ENCODE data around the gene GRAMD2A.

GRAMD2A gene

GRCh38 chr15:72167445-72167844 is 30.1 kb downstream of the GRAMD2A start:
- DNase-seq (ENCODE audit: low read depth), result no peak

GRCh38 chr15:72166716-72167417 is 30.7 kb downstream of the GRAMD2A start:
- DNase-seq (ENCODE audit: low read depth), result no peak

- DNase-seq (ENCODE audit: low read depth), result no peak
These were observed 33.9 kb downstream of the GRAMD2A start for GRCh38 chr15:72163719-72164118.

GRCh38 chr15:72162569-72162968 is 35.0 kb downstream of the GRAMD2A start:
- DNase-seq (ENCODE audit: low read depth), result no peak

GRCh38 chr15:72161361-72162132 is 36.0 kb downstream of the GRAMD2A start:
- DNase-seq (ENCODE audit: low read depth), result no peak

- no peak for DNase-seq (ENCODE audit: low read depth)
These were observed 36.8 kb downstream of the GRAMD2A start for GRCh38 chr15:72160696-72161245.

- DNase-seq (ENCODE audit: low read depth), result no peak
These were observed 40.7 kb downstream of the GRAMD2A start for GRCh38 chr15:72156928-72157327.

GRCh38 chr15:72155635-72156616 is 41.7 kb downstream of the GRAMD2A start:
- DNase-seq (ENCODE audit: low read depth), result peak; percentile 72

- DNase-seq (ENCODE audit: low read depth), result no peak
These were observed 42.5 kb downstream of the GRAMD2A start for GRCh38 chr15:72155003-72155621.

- DNase-seq (ENCODE audit: low read depth), result no peak
These were observed 43.3 kb downstream of the GRAMD2A start for GRCh38 chr15:72154316-72154715.

GRCh38 chr15:72153269-72154000 is 44.2 kb downstream of the GRAMD2A start:
- DNase-seq (ENCODE audit: low read depth), result no peak

- no peak for DNase-seq (ENCODE audit: low read depth)
These were observed 50.2 kb downstream of the GRAMD2A start for GRCh38 chr15:72147418-72147817.

- DNase-seq (ENCODE audit: low read depth), result no peak
These were observed 50.7 kb downstream of the GRAMD2A start for GRCh38 chr15:72146934-72147333.

- no peak for DNase-seq (ENCODE audit: low read depth)
These were observed 51.4 kb downstream of the GRAMD2A start for GRCh38 chr15:72146221-72146620.

GRCh38 chr15:72141171-72142084 is 56.2 kb downstream of the GRAMD2A start:
- no peak for DNase-seq (ENCODE audit: low read depth)

GRCh38 chr15:72140088-72140487 is 57.5 kb downstream of the GRAMD2A start:
- no peak for DNase-seq (ENCODE audit: low read depth)

- no peak for DNase-seq (ENCODE audit: low read depth)
These were observed 57.9 kb downstream of the GRAMD2A start for GRCh38 chr15:72139667-72140066.

GRCh38 chr15:72136170-72137051 is 61.2 kb downstream of the GRAMD2A start:
- DNase-seq (ENCODE audit: low read depth), result no peak

- no peak for DNase-seq (ENCODE audit: low read depth)
These were observed 61.9 kb downstream of the GRAMD2A start for GRCh38 chr15:72135719-72136118.

Measured in stimulated activated CD8-positive, alpha-beta memory T cell treated with anti-CD3 and anti-CD28 coated beads, Interleukin-7, amount 100 ng/mL, for 24 hours (primary cell).